ENCODE measurements around the gene ADARB2.

GRCh38 chr10:1687623-1688150 lies 49.6 kb downstream of the ADARB2 start:
- TF ChIP-seq, protein P1, sequence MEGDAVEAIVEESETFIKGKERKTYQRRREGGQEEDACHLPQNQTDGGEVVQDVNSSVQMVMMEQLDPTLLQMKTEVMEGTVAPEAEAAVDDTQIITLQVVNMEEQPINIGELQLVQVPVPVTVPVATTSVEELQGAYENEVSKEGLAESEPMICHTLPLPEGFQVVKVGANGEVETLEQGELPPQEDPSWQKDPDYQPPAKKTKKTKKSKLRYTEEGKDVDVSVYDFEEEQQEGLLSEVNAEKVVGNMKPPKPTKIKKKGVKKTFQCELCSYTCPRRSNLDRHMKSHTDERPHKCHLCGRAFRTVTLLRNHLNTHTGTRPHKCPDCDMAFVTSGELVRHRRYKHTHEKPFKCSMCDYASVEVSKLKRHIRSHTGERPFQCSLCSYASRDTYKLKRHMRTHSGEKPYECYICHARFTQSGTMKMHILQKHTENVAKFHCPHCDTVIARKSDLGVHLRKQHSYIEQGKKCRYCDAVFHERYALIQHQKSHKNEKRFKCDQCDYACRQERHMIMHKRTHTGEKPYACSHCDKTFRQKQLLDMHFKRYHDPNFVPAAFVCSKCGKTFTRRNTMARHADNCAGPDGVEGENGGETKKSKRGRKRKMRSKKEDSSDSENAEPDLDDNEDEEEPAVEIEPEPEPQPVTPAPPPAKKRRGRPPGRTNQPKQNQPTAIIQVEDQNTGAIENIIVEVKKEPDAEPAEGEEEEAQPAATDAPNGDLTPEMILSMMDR (IDR thresholded peaks at IDR 0.05) = no peak
- TF ChIP-seq RCOR1 (IDR thresholded peaks at IDR 0.05; ENCODE audit: low read length) (no peak), EP300 (IDR thresholded peaks at IDR 0.05; ENCODE audit: borderline replicate concordance in 1 of 2, low read depth in 1 of 2, low read length in 1 of 2) (no peak), EZH2phosphoT487 (IDR thresholded peaks at IDR 0.05; ENCODE audit: borderline replicate concordance, low read depth) (no peak), TCF12 (IDR thresholded peaks at IDR 0.05) (no peak), FOXM1 (IDR thresholded peaks at IDR 0.05; ENCODE audit: low read depth) (no peak), SMC3 (IDR thresholded peaks at IDR 0.05; ENCODE audit: low read depth, low read length) (no peak)
